ENCODE results near the gene HDDC2. TPM values are rescaled to one million over a fixed set of nuclear protein-coding genes. Genes with fewer than 3 reads are reported as not detected.

The HDDC2 gene
- total and polyA plus RNA-seq, 9 of the 15 experiments (the other 6 are each of a cell fraction or from before 2014, with no cell fraction given) = 194 to 632 (median 294) TPM

Other genes with a start within 250 kb of the HDDC2 start
- gene TPD52L1, start 148.2 kb downstream of the HDDC2 start, total RNA-seq (2014; rRNA removed) = 122 and 126 TPM in 2 replicates
- 70.2 and 71.7 TPM in 2 replicates for gene TPD52L1, start 148.2 kb downstream of the HDDC2 start, total RNA-seq (2014; rRNA removed; fragmentation: Illumina TruSeq; extraction: Trizol)
- gene TPD52L1, start 148.2 kb downstream of the HDDC2 start, total RNA-seq (2015; rRNA removed; fragmentation: Illumina TruSeq; extraction: Trizol) = 56.3 and 61.5 TPM in 2 replicates
- 74.0 and 75.7 TPM in 2 replicates for gene TPD52L1, start 148.2 kb downstream of the HDDC2 start, total RNA-seq (2021)
- 124 TPM in 2 replicates for gene TPD52L1, start 148.2 kb downstream of the HDDC2 start, polyA plus RNA-seq (2011; rRNA removed)
- 97.4 and 103 TPM in 2 replicates for gene TPD52L1, start 148.2 kb downstream of the HDDC2 start, polyA plus RNA-seq (2014; fragmentation: Illumina TruSeq; extraction: Trizol)
- gene TPD52L1, start 148.2 kb downstream of the HDDC2 start, polyA plus RNA-seq (2014; fragmentation: Nextera tagmentation; extraction: Ambion mirVana) = 10 to 100 TPM; 12.9 to 17.1 TPM
- 148 and 149 TPM in 2 replicates for gene TPD52L1, start 148.2 kb downstream of the HDDC2 start, polyA plus RNA-seq (2014; rRNA removed)